ENCODE data around the gene SPAG6. TPM values are rescaled to one million over a fixed set of nuclear protein-coding genes. Genes with fewer than 3 reads are reported as not detected.

The SPAG6 gene
- total RNA-seq, 1 donor from 2014 or later, result 8.9 TPM

DNA sequence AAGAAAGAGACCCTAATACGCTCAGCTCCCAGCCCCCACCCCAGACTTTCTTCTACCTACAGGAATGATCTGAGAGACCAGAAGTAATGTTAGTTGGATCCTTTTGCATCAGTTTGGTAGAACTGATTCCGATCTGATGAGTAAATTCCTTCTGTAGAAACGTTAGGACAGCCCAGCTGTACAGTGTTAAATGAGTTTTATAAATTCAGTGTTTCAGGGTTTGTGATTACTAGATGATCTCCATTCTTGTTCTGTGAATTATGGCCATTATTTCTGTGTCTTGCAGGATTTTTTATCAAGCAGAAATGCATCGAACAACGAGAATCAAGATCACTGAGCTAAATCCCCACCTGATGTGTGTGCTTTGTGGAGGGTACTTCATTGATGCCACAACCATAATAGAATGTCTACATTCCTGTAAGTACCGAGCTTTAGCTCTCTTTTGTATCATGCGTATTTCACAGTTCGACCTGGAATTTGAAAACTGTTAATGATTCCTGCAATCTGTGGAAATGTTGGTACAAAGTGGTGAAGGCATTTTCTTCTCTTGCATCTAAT is 19.1 kb upstream of the SPAG6 start:
- peaks cover 33% of the 10 kb centered on the region for H3K4me1 Mint-ChIP-seq (ENCODE audit: low read depth)
- H3K27ac Mint-ChIP-seq, result peak overlapping the region; percentile 37
- peak overlapping the region; percentile 76 for H3K4me3 Mint-ChIP-seq (ENCODE audit: low read depth)
- no peak for TF ChIP-seq CTCF (IDR thresholded peaks at IDR 0.05; ENCODE audit: unreplicated experiment)
- peaks cover 46% of the 10 kb centered on the region for H3K27me3 Mint-ChIP-seq
- DNase-seq (ENCODE audit: low spot score, unreplicated experiment), result no peak
- H3K9me3 Mint-ChIP-seq (ENCODE audit: low read depth), result no peaks in the 10 kb centered on the region
- peaks cover 19% of the 10 kb centered on the region for H3K36me3 Mint-ChIP-seq (ENCODE audit: insufficient read depth)

GRCh38 chr10:22329150-22329549 is 16.1 kb upstream of the SPAG6 start:
- no peak overlapping the region for H3K4me3 Mint-ChIP-seq (ENCODE audit: low read depth)
- peaks cover 4% of the 10 kb centered on the region for H3K9me3 Mint-ChIP-seq (ENCODE audit: low read depth)
- H3K36me3 Mint-ChIP-seq (ENCODE audit: insufficient read depth), result peaks cover 24% of the 10 kb centered on the region
- H3K4me1 Mint-ChIP-seq (ENCODE audit: low read depth), result peaks cover 16% of the 10 kb centered on the region
- no peak overlapping the region for H3K27ac Mint-ChIP-seq
- no peak for DNase-seq (ENCODE audit: low spot score, unreplicated experiment)
- H3K27me3 Mint-ChIP-seq, result peaks cover 48% of the 10 kb centered on the region
- TF ChIP-seq CTCF (IDR thresholded peaks at IDR 0.05; ENCODE audit: unreplicated experiment), result no peak

GRCh38 chr10:22332116-22332692 is 13.1 kb upstream of the SPAG6 start:
- no peak for DNase-seq (ENCODE audit: low spot score, unreplicated experiment)
- peaks cover 2% of the 10 kb centered on the region for H3K4me1 Mint-ChIP-seq (ENCODE audit: low read depth)
- H3K27me3 Mint-ChIP-seq, result peaks cover 59% of the 10 kb centered on the region
- no peak overlapping the region for H3K27ac Mint-ChIP-seq
- no peak for TF ChIP-seq CTCF (IDR thresholded peaks at IDR 0.05; ENCODE audit: unreplicated experiment)
- peaks cover 22% of the 10 kb centered on the region for H3K36me3 Mint-ChIP-seq (ENCODE audit: insufficient read depth)
- no peak overlapping the region for H3K4me3 Mint-ChIP-seq (ENCODE audit: low read depth)
- peaks cover 4% of the 10 kb centered on the region for H3K9me3 Mint-ChIP-seq (ENCODE audit: low read depth)

- peak overlapping the region; percentile 62 for H3K27ac Mint-ChIP-seq
- peaks cover 19% of the 10 kb centered on the region for H3K36me3 Mint-ChIP-seq (ENCODE audit: insufficient read depth)
- peaks cover 4% of the 10 kb centered on the region for H3K9me3 Mint-ChIP-seq (ENCODE audit: low read depth)
- TF ChIP-seq CTCF (IDR thresholded peaks at IDR 0.05; ENCODE audit: unreplicated experiment), result no peak
- no peak overlapping the region for H3K4me3 Mint-ChIP-seq (ENCODE audit: low read depth)
- H3K4me1 Mint-ChIP-seq (ENCODE audit: low read depth), result peaks cover 2% of the 10 kb centered on the region
- no peak for DNase-seq (ENCODE audit: low spot score, unreplicated experiment)
- peaks cover 70% of the 10 kb centered on the region for H3K27me3 Mint-ChIP-seq
Measured at GRCh38 chr10:22333167-22333974, 11.9 kb upstream of the SPAG6 start.

GRCh38 chr10:22333975-22334282 is 11.4 kb upstream of the SPAG6 start:
- Mint-ChIP-seq H3K4me1 (ENCODE audit: low read depth) (peaks cover 2% of the 10 kb centered on the region), H3K27me3 (peaks cover 76% of the 10 kb centered on the region), H3K9me3 (ENCODE audit: low read depth) (peaks cover 4% of the 10 kb centered on the region), H3K27ac (peak overlapping the region; percentile 62), H3K4me3 (ENCODE audit: low read depth) (no peak overlapping the region), H3K36me3 (ENCODE audit: insufficient read depth) (peaks cover 19% of the 10 kb centered on the region)
- DNase-seq (ENCODE audit: low spot score, unreplicated experiment), result no peak
- no peak for TF ChIP-seq CTCF (IDR thresholded peaks at IDR 0.05; ENCODE audit: unreplicated experiment)

Measured in progenitor cell of endocrine pancreas (in vitro differentiated cells).